ENCODE results near the gene ZC3HAV1. TPM values are rescaled to one million over a fixed set of nuclear protein-coding genes. Genes with fewer than 3 reads are reported as not detected.

The ZC3HAV1 gene
- total and polyA plus RNA-seq, 9 of the 15 experiments (the other 6 are each of a cell fraction or from before 2014, with no cell fraction given): 11.9 to 40.5 (median 23.9) TPM

- TF ChIP-seq MLLT1 (IDR thresholded peaks at IDR 0.05): peak in 1 of 2 experiments; percentile 75; a peak in 2 of 4 replicates
These were observed 477 bp upstream of the ZC3HAV1 start (continued) for GRCh38 chr7:139109983-139110411.

- Histone ChIP-seq H3K4me1 (replicated peaks in 1 of 2; ENCODE audit: control insufficient read depth in 2 of 2, insufficient read depth in 2 of 2, low read length in 2 of 2) (peaks cover 20 to 46% of the 10 kb centered on the region in 2 experiments), H3K4me2 (ENCODE audit: insufficient read depth, low read length) (peak overlapping the region; percentile 95), H3K4me3 (peak overlapping the region; percentile 87), H4K20me1 (replicated peaks; ENCODE audit: control insufficient read depth, insufficient read depth, low read length) (no peaks in the 10 kb centered on the region; the same call in 1 of the 2 replicates), H3K27ac (ENCODE audit: extremely low read depth, low read depth, low read length) (peak overlapping the region; percentile 88), H2AFZ (ENCODE audit: low read depth, low read length) (peak overlapping the region; percentile 94), H3K36me3 (ENCODE audit: control insufficient read depth, insufficient read depth, low read length) (peaks cover 6% of the 10 kb centered on the region; the same call in 2 of the 3 replicates), H3K9ac (ENCODE audit: insufficient read depth in 1 of 2, low read depth in 2 of 2, low read length in 2 of 2) (peak overlapping the region; percentile 85 to 97), H3K27me3 (ENCODE audit: control insufficient read depth in 2 of 2, insufficient read depth in 2 of 2, low read length in 2 of 2) (no peaks in the 10 kb centered on the region), H3K9me1 (ENCODE audit: control insufficient read depth, insufficient read depth, low read length) (no peaks in the 10 kb centered on the region), H3K79me2 (ENCODE audit: control insufficient read depth, insufficient read depth, low read length) (peaks cover 55% of the 10 kb centered on the region), H3K9me3 (replicated peaks; ENCODE audit: control insufficient read depth, insufficient read depth, low read depth, low read length) (no peaks in the 10 kb centered on the region)
- peak; percentile 11 for FAIRE-seq
- ATAC-seq: peak; percentile 66
- BruUV-seq (replicated peaks): no TSS peak
- ChIA-PET POLR2A (interaction anchor here (0.6 to 1.5 kb wide), 3 partner anchors 10 to 17 kb away, joined by 3 to 5 read pairs (median 4); no protein-coding TSS in a partner anchor), CTCF (ENCODE audit: low intra/inter-chr PET ratio) (interaction anchor here (0.7 kb wide), 1 partner anchor 11 kb away, joined by 3 read pairs; no protein-coding TSS in a partner anchor)
- intact Hi-C loops (cut with micrococcal nuclease): loop anchor here (2.0 to 5.0 kb wide), 4 partner anchors 16 to 232 kb away; partner anchors contain the start of genes FMC1 and UBN2
- peak in 3 of 4 experiments; percentile 73 to 80 (median 79) for DNase-seq (ENCODE audit: extremely low read depth in 1 of 4, low spot score in 3 of 4)
- 1% methylated on average over 57 of the region's 61 CpGs for WGBS (ENCODE audit: insufficient coverage, low coverage, missing lambda C conversion rate)
- in situ Hi-C loops (cut with MboI): no loop called here
- TF ChIP-seq TAF15 (IDR thresholded peaks at IDR 0.05; ENCODE audit: low read depth, low read length) (0 out of 2 replicates have a peak, but pooled peaks have one; percentile 36), EGR1 (conservative IDR thresholded peaks at IDR 0.05) (no peak), CHD1 (IDR thresholded peaks at IDR 0.05; ENCODE audit: low read length) (peak; percentile 22), JUN (IDR thresholded peaks at IDR 0.05; ENCODE audit: borderline replicate concordance, low read depth, low read length) (no peak), JUN (CRISPR knock-in tag; IDR thresholded peaks at IDR 0.05; ENCODE audit: borderline replicate concordance) (peak; percentile 98), BRD9 (IDR thresholded peaks at IDR 0.05; ENCODE audit: low read depth, partially characterized antibody) (peak; percentile 25), CEBPZ (IDR thresholded peaks at IDR 0.05; ENCODE audit: borderline replicate concordance, low read depth, low read length) (no peak), TARDBP (IDR thresholded peaks at IDR 0.05) (peak; percentile 79; the same call in 1 of the 2 replicates), ZKSCAN1 (IDR thresholded peaks at IDR 0.05; ENCODE audit: low read depth, low read length) (no peak), GTF2B (IDR thresholded peaks at IDR 0.05; ENCODE audit: extremely low read depth, insufficient read length) (no peak), CHCHD3 (CRISPR knock-in tag; IDR thresholded peaks at IDR 0.05) (peak; percentile 42; the same call in 1 of the 2 replicates)
These were observed 993 bp downstream of the ZC3HAV1 start for GRCh38 chr7:139108266-139109187.

Measured in K562 (cell line).